Stimulated activated CD8-positive, alpha-beta memory T cell treated with anti-CD3 and anti-CD28 coated beads, Interleukin-4, amount 100 ng/mL, for 48 hours (primary cell): ENCODE data around the gene PNPLA8.
"Not testable (repeated sequence)": the region's sequence is repeated elsewhere in the genome, so short reads cannot be mapped to it uniquely, and the experiment has no call there.

Experiments used
- DNase-seq: peaks from one replicate; pipeline ENCODE4 v3.0.0-alpha.2; 2020

The PNPLA8 gene

GRCh38 chr7:108526768-108527017, 758 bp upstream of the PNPLA8 start:
- no peak for DNase-seq

- no peak for DNase-seq
Observed at GRCh38 chr7:108525327-108525984, 479 bp downstream of the PNPLA8 start.

- DNase-seq = no peak
Observed at GRCh38 chr7:108522780-108523179, 3.2 kb downstream of the PNPLA8 start.

- no peak for DNase-seq
Observed at GRCh38 chr7:108517951-108518350, 8.0 kb downstream of the PNPLA8 start.

- no peak for DNase-seq
Observed at GRCh38 chr7:108515630-108516029, 10.3 kb downstream of the PNPLA8 start.

- DNase-seq = no peak
Observed at GRCh38 chr7:108515013-108515412, 10.9 kb downstream of the PNPLA8 start.

- DNase-seq = no peak
Observed at GRCh38 chr7:108511939-108512338, 14.0 kb downstream of the PNPLA8 start.

- DNase-seq = not testable (repeated sequence)
Observed at GRCh38 chr7:108504576-108504975, 21.4 kb downstream of the PNPLA8 start.

- no peak for DNase-seq
Observed at GRCh38 chr7:108503112-108504026, 22.6 kb downstream of the PNPLA8 start.

- no peak for DNase-seq
Observed at GRCh38 chr7:108499566-108499965, 26.4 kb downstream of the PNPLA8 start.

GRCh38 chr7:108498481-108498880, 27.5 kb downstream of the PNPLA8 start:
- DNase-seq = no peak

- peak; percentile 70 for DNase-seq
Observed at GRCh38 chr7:108497082-108497725, 28.7 kb downstream of the PNPLA8 start.

GRCh38 chr7:108492742-108493141, 33.2 kb downstream of the PNPLA8 start:
- no peak for DNase-seq

- no peak for DNase-seq
Observed at GRCh38 chr7:108488768-108489538, 37.0 kb downstream of the PNPLA8 start.

GRCh38 chr7:108487646-108488045, 38.3 kb downstream of the PNPLA8 start:
- no peak for DNase-seq

GRCh38 chr7:108486291-108486966, 39.5 kb downstream of the PNPLA8 start:
- DNase-seq = no peak

- no peak for DNase-seq
Observed at GRCh38 chr7:108484137-108484536, 41.8 kb downstream of the PNPLA8 start.

GRCh38 chr7:108480311-108480710, 45.6 kb downstream of the PNPLA8 start:
- DNase-seq = no peak

GRCh38 chr7:108479751-108480150, 46.2 kb downstream of the PNPLA8 start:
- no peak for DNase-seq

- no peak for DNase-seq
Observed at GRCh38 chr7:108479118-108479517, 46.8 kb downstream of the PNPLA8 start.

GRCh38 chr7:108468246-108468645, 57.7 kb downstream of the PNPLA8 start:
- no peak for DNase-seq

GRCh38 chr7:108467391-108467790, 58.5 kb downstream of the PNPLA8 start:
- DNase-seq = no peak

GRCh38 chr7:108466322-108466721, 59.6 kb downstream of the PNPLA8 start:
- DNase-seq = not testable (repeated sequence)
